Embryonic facial prominence (tissue), 1 donor: Measurements from ENCODE around the gene SEC24C.
"Not testable (repeated sequence)": the region's sequence is repeated elsewhere in the genome, so short reads cannot be mapped to it uniquely, and the experiment has no call there.

Experiments used
- DNase-seq: peaks from one replicate; pipeline ENCODE4 v3.0.0-alpha.2; 2016; ENCODE audit errors: extremely low spot score

Gene SEC24C

GRCh38 chr10:73772281-73773151, 28.3 kb downstream of the SEC24C start:
- peak; percentile 60 for DNase-seq

- DNase-seq = no peak
These were observed 29.1 kb downstream of the SEC24C start for GRCh38 chr10:73773152-73773879.

- no peak for DNase-seq
These were observed 30.5 kb downstream of the SEC24C start for GRCh38 chr10:73774637-73775036.

GRCh38 chr10:73779018-73779417, 34.8 kb downstream of the SEC24C start:
- DNase-seq = no peak

- DNase-seq = no peak
These were observed 35.5 kb downstream of the SEC24C start for GRCh38 chr10:73779539-73780197.

- no peak for DNase-seq
These were observed 36.1 kb downstream of the SEC24C start for GRCh38 chr10:73780301-73780700.

GRCh38 chr10:73780966-73781365, 36.8 kb downstream of the SEC24C start:
- no peak for DNase-seq

GRCh38 chr10:73781548-73781878, 37.3 kb downstream of the SEC24C start:
- DNase-seq = no peak

- DNase-seq = peak; percentile 76
These were observed 37.9 kb downstream of the SEC24C start, which contains the start of gene CHCHD1 for GRCh38 chr10:73781879-73782748. Gene CHCHD1, plus strand, starts transcription at chr10:73782048. Its CDS starts 28 bp downstream, at chr10:73782076.

- no peak for DNase-seq
These were observed 38.5 kb downstream of the SEC24C start for GRCh38 chr10:73782749-73783085.

GRCh38 chr10:73785211-73785720, 41.1 kb downstream of the SEC24C start, which contains the start of gene ZSWIM8:
Gene ZSWIM8, plus strand, starts transcription at chr10:73785606. Its CDS starts 273 bp downstream, at chr10:73785879.
- peak; percentile 91 for DNase-seq

- no peak for DNase-seq
These were observed 41.7 kb downstream of the SEC24C start for GRCh38 chr10:73785721-73786511.

- DNase-seq = no peak
These were observed 42.3 kb downstream of the SEC24C start for GRCh38 chr10:73786512-73786885.

- not testable (repeated sequence) for DNase-seq
These were observed 43.0 kb downstream of the SEC24C start for GRCh38 chr10:73787031-73787800.

GRCh38 chr10:73788864-73789658, 44.9 kb downstream of the SEC24C start:
- no peak for DNase-seq

GRCh38 chr10:73789659-73790055, 45.5 kb downstream of the SEC24C start:
- DNase-seq = no peak

- DNase-seq = no peak
These were observed 46.9 kb downstream of the SEC24C start for GRCh38 chr10:73790886-73791625.

GRCh38 chr10:73791871-73792400, 47.8 kb downstream of the SEC24C start:
- DNase-seq = no peak
